Measurements from ENCODE around the gene BICRA. TPM values are rescaled to one million over a fixed set of nuclear protein-coding genes. Genes with fewer than 3 reads are reported as not detected.

Gene BICRA
- total RNA-seq, 3 donors from 2014 or later: 4.2 to 8.3 (median 7.5) TPM

GRCh38 chr19:47729468-47729798 lies 120.5 kb downstream of the BICRA start:
- Histone ChIP-seq H3K36me3 (no peaks in the 10 kb centered on the region), H3K27ac (peak overlapping the region; percentile 94 to 95), H3K27me3 (no peaks in the 10 kb centered on the region), H3K4me1 (peaks cover 3 to 7% of the 10 kb centered on the region in 2 donors), H3K9me3 (no peaks in the 10 kb centered on the region), H3K4me3 (peak overlapping the region in 2 of 3 donors; percentile 47 to 65)
- TF ChIP-seq POLR2A (IDR thresholded peaks at IDR 0.05) (no peak), POLR2AphosphoS5 (IDR thresholded peaks at IDR 0.05) (peak in 2 of 3 donors; percentile 30 to 41), CTCF (IDR thresholded peaks at IDR 0.05) (no peak)
- DNase-seq (ENCODE audit: low spot score in 2 of 2): peak; percentile 89 to 92
- intact Hi-C loops (cut with DNase I; ENCODE audit: low total_unique reads): no loop called here

- no peaks in the 10 kb centered on the region for H3K36me3 ChIP-seq
- intact Hi-C loops (cut with DNase I; ENCODE audit: low total_unique reads): no loop called here
- H3K4me3 ChIP-seq: peak overlapping the region in 2 of 3 donors; percentile 47 to 65
- peaks cover 3 to 7% of the 10 kb centered on the region in 2 donors for H3K4me1 ChIP-seq
- H3K27me3 ChIP-seq: no peaks in the 10 kb centered on the region
- TF ChIP-seq POLR2AphosphoS5 (IDR thresholded peaks at IDR 0.05) (peak in 1 of 3 donors; percentile 9), CTCF (IDR thresholded peaks at IDR 0.05) (no peak)
- peak; percentile 78 to 88 for DNase-seq (ENCODE audit: low spot score in 2 of 2)
- H3K9me3 ChIP-seq: no peaks in the 10 kb centered on the region
- H3K27ac ChIP-seq: peak overlapping the region; percentile 94 to 95
These were observed 121.0 kb downstream of the BICRA start for GRCh38 chr19:47729799-47730520.

- peak overlapping the region in 1 of 3 donors; percentile 65 for H3K4me3 ChIP-seq
- H3K36me3 ChIP-seq: no peaks in the 10 kb centered on the region
- TF ChIP-seq CTCF (IDR thresholded peaks at IDR 0.05): no peak
- TF ChIP-seq POLR2AphosphoS5 (IDR thresholded peaks at IDR 0.05): no peak
- TF ChIP-seq POLR2A (IDR thresholded peaks at IDR 0.05): no peak
- peak overlapping the region; percentile 94 to 95 for H3K27ac ChIP-seq
- peaks cover 3 to 7% of the 10 kb centered on the region in 2 donors for H3K4me1 ChIP-seq
- H3K9me3 ChIP-seq: no peaks in the 10 kb centered on the region
- DNase-seq (ENCODE audit: low spot score in 2 of 2): no peak
- H3K27me3 ChIP-seq: no peaks in the 10 kb centered on the region
- intact Hi-C loops (cut with DNase I; ENCODE audit: low total_unique reads): no loop called here
These were observed 121.6 kb downstream of the BICRA start for GRCh38 chr19:47730521-47730889.

- Histone ChIP-seq H3K4me1 (peaks cover 3 to 7% of the 10 kb centered on the region in 2 donors), H3K36me3 (no peaks in the 10 kb centered on the region), H3K27me3 (no peaks in the 10 kb centered on the region), H3K9me3 (no peaks in the 10 kb centered on the region), H3K4me3 (no peak overlapping the region), H3K27ac (peak overlapping the region; percentile 94 to 95)
- intact Hi-C loops (cut with DNase I; ENCODE audit: low total_unique reads): no loop called here
- TF ChIP-seq POLR2A (IDR thresholded peaks at IDR 0.05) (no peak), POLR2AphosphoS5 (IDR thresholded peaks at IDR 0.05) (no peak), CTCF (IDR thresholded peaks at IDR 0.05) (no peak)
- DNase-seq (ENCODE audit: low spot score in 2 of 2): no peak
These were observed 122.0 kb downstream of the BICRA start for GRCh38 chr19:47730910-47731309.

- Histone ChIP-seq H3K4me3 (no peak overlapping the region), H3K4me1 (no peaks in the 10 kb centered on the region), H3K9me3 (no peaks in the 10 kb centered on the region), H3K27ac (peak overlapping the region in 1 of 2 donors; percentile 28), H3K36me3 (no peaks in the 10 kb centered on the region), H3K27me3 (no peaks in the 10 kb centered on the region)
- no peak for DNase-seq (ENCODE audit: low spot score in 2 of 2)
- TF ChIP-seq CTCF (IDR thresholded peaks at IDR 0.05): no peak
- no peak for TF ChIP-seq POLR2AphosphoS5 (IDR thresholded peaks at IDR 0.05)
- no peak for TF ChIP-seq POLR2A (IDR thresholded peaks at IDR 0.05)
- intact Hi-C loops (cut with DNase I; ENCODE audit: low total_unique reads): no loop called here
These were observed 126.2 kb downstream of the BICRA start for GRCh38 chr19:47735131-47735530.
